ENCODE results near the gene ZNF415. TPM values are rescaled to one million over a fixed set of nuclear protein-coding genes. Genes with fewer than 3 reads are reported as not detected.
"Not testable (repeated sequence)": the region's sequence is repeated elsewhere in the genome, so short reads cannot be mapped to it uniquely, and the experiment has no call there.

The ZNF415 gene
- total RNA-seq, 2 experiments from 2014 or later: 0.72 to 1.5 TPM

DNA sequence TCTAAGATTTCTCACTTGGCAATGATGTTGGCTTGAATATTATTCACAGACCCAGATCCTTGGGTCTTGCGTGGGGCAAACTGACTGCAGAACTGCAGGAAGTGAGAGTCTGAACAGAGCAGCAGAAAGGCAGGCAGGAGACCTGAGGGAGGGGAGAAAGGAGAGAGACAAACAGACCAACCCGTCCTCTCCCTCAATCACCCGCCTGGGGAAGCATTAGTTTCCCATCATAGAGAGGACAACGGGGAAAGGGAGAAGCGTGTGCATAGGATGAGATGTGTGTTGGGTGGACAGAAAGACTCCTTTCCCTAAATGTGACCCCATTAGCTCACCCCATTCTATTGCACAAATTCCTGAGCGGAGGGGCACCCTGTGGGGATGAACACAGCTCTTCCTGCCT, 36.1 kb downstream of the ZNF415 start:
- POLR2A ChIA-PET; ATAC-seq (ENCODE audit: low read depth); H3K4me3 Mint-ChIP-seq; H3K27ac Mint-ChIP-seq; H3K27me3 Mint-ChIP-seq; DNase-seq; H3K4me1 Mint-ChIP-seq: not testable (repeated sequence)
- Mint-ChIP-seq H3K9me3 (peaks cover 22% of the 10 kb centered on the region), H3K36me3 (peaks cover 70% of the 10 kb centered on the region)

DNA sequence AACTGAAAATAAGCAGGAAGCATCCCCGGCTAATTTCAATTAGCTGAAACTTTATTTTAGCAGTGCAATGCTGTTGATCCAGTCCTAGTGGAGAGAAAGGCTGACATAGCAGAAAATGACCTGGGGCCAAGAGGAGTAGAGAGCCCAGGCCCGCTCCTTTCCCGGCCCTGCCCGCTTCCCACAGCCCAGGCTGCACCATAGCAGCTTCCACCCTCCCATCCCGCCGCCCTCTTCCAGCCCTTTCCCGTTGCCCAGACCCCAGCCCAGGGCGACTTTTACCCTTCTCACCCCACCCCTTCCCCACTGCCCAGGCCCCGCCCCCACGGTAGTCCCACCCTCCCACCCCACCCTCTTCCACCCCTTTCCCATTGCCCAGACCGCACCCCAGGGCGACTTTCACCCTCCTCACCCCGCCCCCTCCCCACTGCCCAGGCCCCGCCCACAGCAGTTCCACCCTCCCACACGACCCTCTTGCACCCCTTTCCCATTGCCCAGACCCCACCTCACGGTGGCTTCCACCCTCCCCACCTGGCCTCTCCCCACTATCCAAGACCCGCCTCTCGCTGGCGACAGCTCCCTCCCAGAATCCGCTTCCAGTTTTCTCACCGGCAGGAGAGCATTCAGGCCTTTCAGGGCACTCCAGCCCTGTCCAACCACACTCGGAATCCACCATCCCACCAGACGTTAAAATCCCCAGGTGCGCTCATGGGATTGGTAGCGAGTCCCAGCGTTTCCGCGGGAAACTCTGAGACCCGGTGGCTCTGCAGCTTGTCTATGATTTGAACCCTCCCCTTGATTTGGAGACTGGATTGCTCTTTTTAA, 37.7 kb downstream of the ZNF415 start:
- no peaks in the 10 kb centered on the region for H3K27me3 Mint-ChIP-seq
- peaks cover 3% of the 10 kb centered on the region for H3K4me1 Mint-ChIP-seq
- peaks cover 26% of the 10 kb centered on the region for H3K9me3 Mint-ChIP-seq
- POLR2A ChIA-PET: interaction anchor here (1.0 kb wide), 1 partner anchor 12 kb away, joined by 3 read pairs; no protein-coding TSS in a partner anchor
- no peak overlapping the region for H3K27ac Mint-ChIP-seq
- DNase-seq (no peak), ATAC-seq (ENCODE audit: low read depth) (no peak)
- peaks cover 80% of the 10 kb centered on the region for H3K36me3 Mint-ChIP-seq
- no peak overlapping the region for H3K4me3 Mint-ChIP-seq

DNA sequence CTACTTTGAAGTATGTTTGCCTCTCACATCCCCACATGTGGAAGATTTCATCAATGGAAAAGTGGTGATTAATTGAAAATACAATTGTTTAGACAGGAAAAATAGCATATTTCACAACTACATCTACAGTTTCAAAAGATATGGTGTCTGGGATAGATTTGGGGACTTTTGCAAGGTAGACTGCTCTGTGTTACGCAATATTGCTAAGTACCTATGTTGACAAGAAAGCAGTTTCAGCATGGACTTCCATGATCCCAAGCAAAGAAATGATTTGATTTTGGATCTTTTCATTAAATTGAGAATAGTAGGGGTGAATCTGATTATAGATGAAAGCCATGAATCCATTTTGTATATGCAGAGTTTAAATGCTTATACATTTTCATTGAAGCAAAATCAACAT, 40.0 kb downstream of the ZNF415 start:
- POLR2A ChIA-PET: no interaction called here
- ATAC-seq (ENCODE audit: low read depth) (no peak), DNase-seq (no peak)
- no peak overlapping the region for H3K27ac Mint-ChIP-seq
- peaks cover 8% of the 10 kb centered on the region for H3K4me1 Mint-ChIP-seq
- H3K9me3 Mint-ChIP-seq: peaks cover 24% of the 10 kb centered on the region
- H3K4me3 Mint-ChIP-seq: no peak overlapping the region
- H3K36me3 Mint-ChIP-seq: peaks cover 80% of the 10 kb centered on the region
- H3K27me3 Mint-ChIP-seq: no peaks in the 10 kb centered on the region

DNA sequence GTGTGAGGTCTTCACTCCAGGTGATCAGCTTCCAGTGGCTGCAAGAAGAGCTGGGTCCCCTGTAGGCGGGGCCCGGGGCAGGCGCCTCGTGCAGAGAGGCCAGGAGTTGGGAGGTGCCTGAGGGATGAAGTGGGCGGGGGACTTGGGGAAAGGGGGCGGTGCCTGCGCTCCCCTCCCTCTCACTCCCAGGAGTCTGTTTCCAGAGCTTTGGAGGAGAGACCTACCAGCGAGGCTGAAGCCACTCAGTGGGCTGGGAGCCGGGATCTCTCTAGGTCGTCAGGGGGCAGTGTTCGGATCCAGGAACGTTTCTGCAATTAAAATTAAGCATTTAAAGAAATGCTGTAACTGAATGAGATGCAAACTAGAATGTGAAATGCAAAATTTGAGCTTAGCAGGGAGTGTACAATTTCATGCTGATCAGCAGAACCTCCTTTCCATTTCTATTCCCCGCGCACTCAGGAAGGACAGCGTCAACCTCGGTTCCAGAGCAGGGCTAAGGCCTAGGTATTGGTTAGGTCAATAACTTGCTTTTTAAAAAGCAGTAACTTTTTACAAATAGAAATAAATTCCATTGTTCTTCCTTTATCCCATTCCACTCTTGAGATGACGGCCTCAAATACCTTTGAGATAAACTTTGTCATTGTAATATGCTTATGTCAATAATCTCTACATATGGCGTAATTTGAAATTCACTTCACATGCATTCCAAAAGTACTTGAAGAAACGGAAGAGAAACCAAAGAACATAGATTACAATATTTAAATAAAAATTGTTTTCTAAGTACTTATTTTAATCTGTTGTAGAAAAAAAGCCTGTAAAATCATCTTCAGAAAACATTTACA, 41.1 kb downstream of the ZNF415 start:
- DNase-seq: no peak
- no peak overlapping the region for H3K4me3 Mint-ChIP-seq
- H3K36me3 Mint-ChIP-seq: peaks cover 81% of the 10 kb centered on the region
- no peak overlapping the region for H3K27ac Mint-ChIP-seq
- POLR2A ChIA-PET: interaction anchor here (0.6 kb wide), 1 partner anchor 11 kb away, joined by 5 read pairs; no protein-coding TSS in a partner anchor
- peaks cover 8% of the 10 kb centered on the region for H3K4me1 Mint-ChIP-seq
- peaks cover 20% of the 10 kb centered on the region for H3K9me3 Mint-ChIP-seq
- no peaks in the 10 kb centered on the region for H3K27me3 Mint-ChIP-seq
- ATAC-seq (ENCODE audit: low read depth): no peak

DNA sequence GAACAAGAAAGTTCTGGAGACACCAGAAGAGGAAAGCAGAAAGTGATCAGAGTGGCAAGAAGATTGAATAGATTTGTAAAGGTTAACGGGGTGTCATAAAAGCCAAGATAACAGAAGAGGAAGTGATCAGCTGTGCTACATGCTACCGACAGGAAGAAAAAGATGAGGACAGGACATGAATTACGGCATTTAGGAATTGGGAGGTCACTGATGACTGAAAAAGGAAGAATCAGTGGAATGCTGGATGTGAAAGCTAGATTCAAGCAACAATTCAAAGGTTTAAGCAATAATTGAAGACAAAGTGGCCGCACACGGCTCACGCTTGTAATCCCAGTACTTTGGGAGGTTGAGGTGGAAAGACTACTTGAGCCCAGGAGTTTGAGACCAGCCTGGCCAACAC, 44.6 kb downstream of the ZNF415 start:
- DNase-seq: no peak
- POLR2A ChIA-PET: no interaction called here
- H3K9me3 Mint-ChIP-seq: peaks cover 25% of the 10 kb centered on the region
- H3K36me3 Mint-ChIP-seq: peaks cover 90% of the 10 kb centered on the region
- peaks cover 8% of the 10 kb centered on the region for H3K4me1 Mint-ChIP-seq
- no peak overlapping the region for H3K4me3 Mint-ChIP-seq
- H3K27ac Mint-ChIP-seq: no peak overlapping the region
- H3K27me3 Mint-ChIP-seq: no peaks in the 10 kb centered on the region
- no peak for ATAC-seq (ENCODE audit: low read depth)

DNA sequence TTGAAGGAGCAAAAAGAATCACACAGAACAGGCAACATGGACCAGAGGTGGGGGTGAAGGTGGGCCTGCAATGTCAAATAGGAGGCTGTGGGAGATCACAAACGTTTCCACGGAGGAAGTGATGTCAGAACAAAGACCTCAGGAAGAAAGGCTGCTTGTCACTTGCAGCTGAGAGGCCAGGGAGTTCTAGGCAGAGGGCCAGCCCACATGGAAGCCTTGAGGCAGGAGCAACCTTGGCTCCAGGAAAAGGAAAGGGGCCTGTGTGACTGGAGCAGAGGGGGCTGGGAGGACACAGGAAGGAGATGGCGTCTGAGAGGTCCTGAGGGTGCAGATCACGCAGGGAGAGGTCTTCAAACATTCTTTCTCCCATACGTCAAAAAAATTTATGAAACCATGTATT, 45.8 kb downstream of the ZNF415 start:
- DNase-seq: no peak

DNA sequence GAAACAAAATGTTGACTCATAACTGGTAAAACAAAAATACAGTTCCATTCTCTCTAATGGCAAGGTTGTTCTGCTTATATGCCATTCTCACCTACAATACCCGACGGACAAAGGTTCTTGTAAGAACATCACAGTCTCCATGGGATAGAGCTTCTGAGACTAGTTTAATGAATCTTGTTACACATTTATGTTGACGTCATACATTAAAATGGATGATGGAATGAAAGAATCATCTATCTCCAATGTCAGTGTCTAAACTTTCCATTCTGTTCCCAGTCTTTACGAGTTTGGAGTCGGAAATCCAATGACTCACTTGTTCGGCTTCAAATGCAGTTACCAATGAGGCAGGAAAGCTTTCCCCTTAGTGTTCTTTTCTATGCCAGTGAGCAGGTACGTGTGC, 47.2 kb downstream of the ZNF415 start:
- Mint-ChIP-seq H3K27me3 (no peaks in the 10 kb centered on the region), H3K9me3 (peaks cover 32% of the 10 kb centered on the region), H3K27ac (no peak overlapping the region), H3K36me3 (peaks cover 95% of the 10 kb centered on the region), H3K4me1 (peaks cover 8% of the 10 kb centered on the region), H3K4me3 (no peak overlapping the region)
- DNase-seq (no peak), ATAC-seq (ENCODE audit: low read depth) (no peak)
- POLR2A ChIA-PET: interaction anchor here (0.7 kb wide), 1 partner anchor 24 kb away, joined by 3 read pairs; no protein-coding TSS in a partner anchor

More for the DNA sequence above, 45.8 kb downstream of the ZNF415 start:
- Mint-ChIP-seq H3K27me3 (no peaks in the 10 kb centered on the region), H3K36me3 (peaks cover 94% of the 10 kb centered on the region), H3K27ac (no peak overlapping the region), H3K4me1 (peaks cover 8% of the 10 kb centered on the region), H3K4me3 (no peak overlapping the region), H3K9me3 (peaks cover 26% of the 10 kb centered on the region)
- POLR2A ChIA-PET: no interaction called here
- ATAC-seq (ENCODE audit: low read depth): no peak

DNA sequence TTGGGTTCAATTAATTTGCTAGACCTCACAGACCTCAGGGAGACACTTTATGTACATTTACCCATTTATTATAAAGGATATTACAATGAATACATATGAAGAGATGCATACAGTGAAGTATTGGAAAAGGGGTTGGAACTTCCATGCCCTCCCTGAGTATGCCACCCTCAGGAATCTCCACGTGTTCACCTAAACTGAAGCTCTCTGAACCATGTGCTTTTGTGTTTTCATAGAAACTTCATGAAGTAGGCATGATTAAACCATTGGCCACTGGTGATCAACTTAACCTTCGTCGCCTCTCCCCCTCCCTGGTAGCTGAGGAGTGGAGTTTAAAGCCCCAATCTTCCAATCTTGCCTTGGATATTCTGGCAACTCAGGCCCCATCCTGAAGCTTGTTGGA, 49.8 kb downstream of the ZNF415 start:
- H3K27ac Mint-ChIP-seq: no peak overlapping the region
- no peaks in the 10 kb centered on the region for H3K27me3 Mint-ChIP-seq
- peaks cover 2% of the 10 kb centered on the region for H3K4me1 Mint-ChIP-seq
- DNase-seq (no peak), ATAC-seq (ENCODE audit: low read depth) (no peak)
- H3K9me3 Mint-ChIP-seq: peaks cover 35% of the 10 kb centered on the region
- peaks cover 95% of the 10 kb centered on the region for H3K36me3 Mint-ChIP-seq
- POLR2A ChIA-PET: interaction anchor here (0.7 kb wide), 1 partner anchor 11 kb away, joined by 3 read pairs; no protein-coding TSS in a partner anchor
- no peak overlapping the region for H3K4me3 Mint-ChIP-seq

DNA sequence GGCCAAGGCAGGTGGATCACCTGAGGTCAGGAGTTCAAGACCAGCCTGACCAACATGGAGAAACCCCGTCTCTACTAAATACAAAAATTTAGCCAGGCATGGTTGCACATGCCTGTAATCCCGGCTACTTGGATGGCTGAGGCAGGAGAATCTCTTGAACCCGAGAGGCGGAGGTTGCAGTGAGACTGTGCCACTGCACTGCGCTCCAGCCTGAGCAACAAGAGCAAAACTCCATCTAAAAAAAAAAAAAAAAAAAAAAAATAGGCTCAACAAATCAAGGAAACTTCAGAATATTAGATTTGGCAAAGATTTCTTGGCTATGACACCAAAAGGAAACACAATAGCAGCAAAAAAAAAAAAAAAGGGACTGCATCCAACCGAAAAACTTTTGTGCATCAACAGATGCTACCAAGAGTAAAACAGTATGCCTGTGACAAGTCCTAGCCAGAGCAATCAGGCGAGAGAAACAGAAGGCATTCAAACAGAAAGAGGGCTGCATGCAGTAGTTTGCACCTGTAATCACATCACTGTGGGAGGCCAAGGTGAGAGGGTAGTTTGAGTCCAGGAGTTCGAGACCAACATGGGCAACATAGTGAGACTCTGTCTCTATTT, 53.3 kb downstream of the ZNF415 start:
- POLR2A ChIA-PET: interaction anchor here (0.7 kb wide), 1 partner anchor 15 kb away, joined by 3 read pairs; no protein-coding TSS in a partner anchor
- H3K36me3 Mint-ChIP-seq: peaks cover 97% of the 10 kb centered on the region
- no peak for ATAC-seq (ENCODE audit: low read depth)
- peaks cover 1% of the 10 kb centered on the region for H3K4me1 Mint-ChIP-seq
- no peak overlapping the region for H3K27ac Mint-ChIP-seq
- no peak for DNase-seq
- H3K9me3 Mint-ChIP-seq: peaks cover 44% of the 10 kb centered on the region
- no peaks in the 10 kb centered on the region for H3K27me3 Mint-ChIP-seq
- H3K4me3 Mint-ChIP-seq: no peak overlapping the region

DNA sequence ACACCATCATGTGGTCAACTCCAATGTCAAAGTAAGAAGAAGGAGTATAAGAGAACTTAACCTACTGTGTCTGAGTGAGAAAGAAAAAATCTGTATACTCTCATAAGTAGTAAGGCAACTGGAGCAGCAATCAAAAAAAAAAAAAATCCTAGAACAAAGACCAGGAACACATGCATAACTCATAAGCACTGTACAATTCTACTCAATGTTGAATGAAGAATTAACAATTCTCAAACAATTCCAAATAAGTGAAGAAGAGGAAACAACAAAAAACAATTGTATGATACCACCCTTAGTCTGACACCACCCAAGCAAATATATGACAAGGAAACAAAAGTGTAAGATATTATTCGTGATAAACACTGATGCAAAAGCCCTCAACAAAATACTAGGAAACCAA, 54.0 kb downstream of the ZNF415 start:
- peaks cover 44% of the 10 kb centered on the region for H3K9me3 Mint-ChIP-seq
- DNase-seq: no peak
- no peak for ATAC-seq (ENCODE audit: low read depth)
- H3K4me3 Mint-ChIP-seq: no peak overlapping the region
- POLR2A ChIA-PET: interaction anchor here (0.6 to 0.7 kb wide), 2 partner anchors 15 to 1203 kb away, joined by 3 read pairs; no protein-coding TSS in a partner anchor
- peaks cover 97% of the 10 kb centered on the region for H3K36me3 Mint-ChIP-seq
- H3K4me1 Mint-ChIP-seq: peaks cover 1% of the 10 kb centered on the region
- H3K27me3 Mint-ChIP-seq: no peaks in the 10 kb centered on the region
- no peak overlapping the region for H3K27ac Mint-ChIP-seq

DNA sequence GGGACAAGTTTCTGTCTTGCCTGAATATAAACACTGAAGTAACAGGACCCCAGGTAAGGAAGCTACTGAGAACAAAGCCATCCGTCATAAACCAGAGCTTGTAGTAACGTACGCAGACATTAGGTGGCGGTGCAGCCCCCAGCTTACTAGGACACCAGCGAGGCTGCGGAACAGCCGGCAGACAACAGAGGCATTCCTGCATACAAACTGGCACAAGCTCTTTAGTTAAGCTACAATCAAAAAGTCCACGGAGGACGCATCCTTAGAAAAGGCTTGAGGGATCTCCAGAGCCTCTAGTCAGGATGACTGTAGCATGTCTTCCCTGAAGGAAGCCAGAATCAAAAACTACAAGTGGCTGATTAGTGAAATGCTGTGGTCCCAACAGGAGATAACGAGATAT, 55.7 kb downstream of the ZNF415 start:
- Mint-ChIP-seq H3K27ac (no peak overlapping the region), H3K9me3 (peaks cover 49% of the 10 kb centered on the region), H3K27me3 (no peaks in the 10 kb centered on the region), H3K4me1 (peaks cover 1% of the 10 kb centered on the region), H3K36me3 (peaks cover 96% of the 10 kb centered on the region), H3K4me3 (no peak overlapping the region)
- POLR2A ChIA-PET: no interaction called here
- DNase-seq: no peak
- no peak for ATAC-seq (ENCODE audit: low read depth)

DNA sequence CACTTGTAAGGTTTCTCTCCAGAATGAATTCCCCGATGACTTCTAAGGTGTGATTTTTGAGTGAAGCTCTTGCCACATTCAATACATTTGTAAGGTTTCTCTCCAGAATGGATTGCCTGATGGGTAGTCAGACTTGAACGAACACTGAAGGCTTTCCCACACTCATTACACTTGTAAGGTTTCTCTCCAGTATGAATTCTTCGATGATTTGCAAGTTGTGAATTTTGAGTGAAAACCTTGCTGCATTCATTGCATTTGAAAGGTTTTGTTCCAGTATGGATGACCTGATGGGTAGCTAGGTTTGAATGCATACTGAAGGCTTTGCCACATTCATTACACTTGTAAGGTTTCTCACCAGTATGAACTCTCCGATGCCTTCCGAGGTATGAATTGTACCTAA, 63.9 kb downstream of the ZNF415 start:
- Mint-ChIP-seq H3K27ac (no peak overlapping the region), H3K27me3 (no peaks in the 10 kb centered on the region), H3K36me3 (peaks cover 66% of the 10 kb centered on the region), H3K4me1 (no peaks in the 10 kb centered on the region), H3K9me3 (peaks cover 42% of the 10 kb centered on the region), H3K4me3 (no peak overlapping the region)
- DNase-seq: no peak
- ATAC-seq (ENCODE audit: low read depth): no peak
- POLR2A ChIA-PET: no interaction called here

DNA sequence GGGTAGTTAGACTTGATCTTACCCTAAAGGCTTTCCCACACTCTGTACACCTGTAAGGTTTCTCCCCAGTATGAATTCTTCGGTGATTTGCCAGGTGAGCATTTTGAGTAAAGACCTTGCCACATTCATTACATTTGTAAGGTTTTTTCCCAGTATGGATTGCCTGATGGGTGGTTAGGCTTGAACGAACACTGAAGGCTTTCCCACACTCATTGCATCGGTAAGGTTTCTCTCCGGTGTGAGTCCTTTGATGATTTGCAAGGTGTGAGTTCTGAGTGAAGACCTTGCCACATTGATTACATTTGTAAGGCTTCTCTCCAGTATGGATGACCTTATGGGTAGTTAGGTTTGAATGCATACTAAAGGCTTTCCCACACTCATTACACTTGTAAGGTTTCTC, 64.5 kb downstream of the ZNF415 start:
- POLR2A ChIA-PET: no interaction called here
- Mint-ChIP-seq H3K9me3 (peaks cover 43% of the 10 kb centered on the region), H3K27me3 (no peaks in the 10 kb centered on the region), H3K4me1 (no peaks in the 10 kb centered on the region), H3K4me3 (no peak overlapping the region), H3K27ac (no peak overlapping the region), H3K36me3 (peaks cover 60% of the 10 kb centered on the region)
- DNase-seq: no peak
- ATAC-seq (ENCODE audit: low read depth): no peak
